ENCODE measurements around the gene NMNAT2. TPM values are rescaled to one million over a fixed set of nuclear protein-coding genes. Genes with fewer than 3 reads are reported as not detected.
A peak's percentile ranks its signal among the peaks of the same experiment; 100 is the strongest.

Gene NMNAT2
- under 1 TPM in 4 of 6 donors, not detected in 2; 0.13 to 0.72 (median 0.17) TPM for total RNA-seq

DNA sequence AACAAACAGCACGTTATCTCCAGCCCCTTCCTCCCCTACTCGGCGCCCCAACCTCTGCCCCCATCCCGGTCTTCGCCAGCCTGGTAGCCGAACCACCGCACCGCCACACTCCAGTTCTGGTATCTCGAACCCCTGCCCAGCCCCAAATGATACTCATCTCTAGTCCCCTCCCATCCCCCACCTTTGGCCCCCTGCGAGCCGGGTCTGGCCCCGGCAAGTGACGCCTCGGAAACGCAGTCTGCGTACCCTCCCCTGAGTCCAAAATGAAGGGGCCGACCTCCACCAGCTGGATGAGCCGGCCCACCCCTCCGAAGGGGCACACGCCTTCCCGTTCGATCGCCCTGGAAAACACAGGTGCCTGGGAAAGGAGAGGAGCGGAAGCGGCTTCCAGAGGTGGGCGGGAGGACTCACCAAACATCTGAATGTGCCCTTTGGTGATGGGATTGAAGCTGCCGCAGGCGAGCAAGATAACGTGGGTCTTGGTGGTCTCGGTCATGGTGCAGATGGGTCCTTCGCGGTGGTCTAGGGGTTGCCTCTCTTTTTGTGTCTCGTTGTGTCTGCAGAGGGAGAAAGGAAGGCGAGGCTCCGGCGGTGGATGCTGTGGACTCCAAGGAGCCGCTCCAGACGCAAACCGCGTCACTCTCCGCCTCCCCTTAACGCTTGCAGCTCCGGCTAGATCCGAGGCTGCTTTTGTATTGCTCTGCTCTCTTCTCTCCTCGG, at the start of gene NMNAT2:
NMNAT2 (minus strand) TSS at position 609 of the 720 bp plus-strand sequence; CDS start at position 496, 113 bp downstream.
- no peaks in the 10 kb centered on the region for H3K36me3 ChIP-seq
- H3K27ac ChIP-seq, result no peak within 1 kb of the TSS
- 2 to 5% methylated on average over 29 to 39 of the region's 45 CpGs for WGBS, 2 donors
- DNase-seq (peak in 1 of 2 donors; percentile 66), ATAC-seq (ENCODE audit: low FRiP score in 2 of 2) (peak; percentile 56 to 59)
- peaks cover 18 to 25% (median 19%) of the 10 kb centered on the region in 4 donors for H3K4me1 ChIP-seq
- no peaks in the 10 kb centered on the region for H3K9me3 ChIP-seq
- TF ChIP-seq POLR2A (IDR thresholded peaks at IDR 0.05) (no peak), POLR2AphosphoS5 (IDR thresholded peaks at IDR 0.05) (no peak), EP300 (IDR thresholded peaks at IDR 0.05) (no peak)
- TF ChIP-seq, protein P1, sequence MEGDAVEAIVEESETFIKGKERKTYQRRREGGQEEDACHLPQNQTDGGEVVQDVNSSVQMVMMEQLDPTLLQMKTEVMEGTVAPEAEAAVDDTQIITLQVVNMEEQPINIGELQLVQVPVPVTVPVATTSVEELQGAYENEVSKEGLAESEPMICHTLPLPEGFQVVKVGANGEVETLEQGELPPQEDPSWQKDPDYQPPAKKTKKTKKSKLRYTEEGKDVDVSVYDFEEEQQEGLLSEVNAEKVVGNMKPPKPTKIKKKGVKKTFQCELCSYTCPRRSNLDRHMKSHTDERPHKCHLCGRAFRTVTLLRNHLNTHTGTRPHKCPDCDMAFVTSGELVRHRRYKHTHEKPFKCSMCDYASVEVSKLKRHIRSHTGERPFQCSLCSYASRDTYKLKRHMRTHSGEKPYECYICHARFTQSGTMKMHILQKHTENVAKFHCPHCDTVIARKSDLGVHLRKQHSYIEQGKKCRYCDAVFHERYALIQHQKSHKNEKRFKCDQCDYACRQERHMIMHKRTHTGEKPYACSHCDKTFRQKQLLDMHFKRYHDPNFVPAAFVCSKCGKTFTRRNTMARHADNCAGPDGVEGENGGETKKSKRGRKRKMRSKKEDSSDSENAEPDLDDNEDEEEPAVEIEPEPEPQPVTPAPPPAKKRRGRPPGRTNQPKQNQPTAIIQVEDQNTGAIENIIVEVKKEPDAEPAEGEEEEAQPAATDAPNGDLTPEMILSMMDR (IDR thresholded peaks at IDR 0.05), result no peak
- peak within 1 kb of the TSS in 3 of 4 donors; percentile 9 to 28 (median 22) for H3K4me3 ChIP-seq
- H3K27me3 ChIP-seq, result peaks cover 0 to 26% (median 11%) of the 10 kb centered on the region in 4 donors

DNA sequence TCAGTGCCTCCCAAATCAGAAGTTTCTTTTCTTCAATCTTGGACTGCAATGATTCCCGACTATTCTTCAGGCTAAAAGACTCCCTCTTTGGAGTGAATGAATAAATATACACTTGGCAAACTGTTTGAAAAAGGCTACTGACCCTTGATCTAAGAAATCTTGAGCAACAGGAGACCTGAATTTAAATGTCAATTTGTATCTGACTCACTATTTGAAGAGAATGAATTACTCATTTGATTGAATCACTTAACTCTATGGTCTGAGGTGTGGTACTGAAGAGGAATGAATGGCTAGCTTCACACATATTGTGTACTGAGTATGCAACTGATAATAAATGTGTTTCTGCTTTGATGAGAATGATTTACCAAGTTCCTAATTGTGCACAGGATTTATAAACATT, 49.5 kb upstream of the NMNAT2 start:
- Histone ChIP-seq H3K9me3 (no peaks in the 10 kb centered on the region), H3K27ac (no peak overlapping the region), H3K36me3 (no peaks in the 10 kb centered on the region), H3K4me1 (peaks cover 0 to 6% (median 0%) of the 10 kb centered on the region in 4 donors), H3K4me3 (no peak overlapping the region), H3K27me3 (no peaks in the 10 kb centered on the region)
- WGBS, 2 donors, result 40 to 68% methylated on average over 1 of the region's 1 CpG
- TF ChIP-seq EP300 (IDR thresholded peaks at IDR 0.05) (no peak), POLR2AphosphoS5 (IDR thresholded peaks at IDR 0.05) (no peak), POLR2A (IDR thresholded peaks at IDR 0.05) (no peak)
- TF ChIP-seq, protein P1 (IDR thresholded peaks at IDR 0.05), result no peak
- DNase-seq, result no peak
- ATAC-seq (ENCODE audit: low FRiP score in 2 of 2), result no peak

DNA sequence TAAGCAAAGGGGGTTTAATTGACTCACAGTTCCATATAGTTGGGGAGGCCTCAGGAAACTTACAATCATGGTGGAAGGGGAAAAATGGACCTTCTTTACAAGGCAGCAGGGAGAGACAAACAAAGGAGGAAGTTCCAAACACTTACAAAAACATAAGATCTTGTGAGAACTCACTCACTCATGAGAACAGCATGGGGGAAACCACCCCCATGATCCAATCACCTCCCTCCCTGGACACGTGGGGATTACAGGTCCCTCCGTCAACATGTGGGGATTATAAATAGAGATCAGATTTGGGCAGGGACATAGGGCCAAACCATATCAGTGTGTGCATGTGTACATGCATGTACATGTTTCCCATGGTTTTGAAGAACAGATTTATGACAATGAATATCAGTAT, 48.6 kb upstream of the NMNAT2 start:
- H3K4me1 ChIP-seq, result peaks cover 0 to 6% (median 2%) of the 10 kb centered on the region in 4 donors
- TF ChIP-seq EP300 (IDR thresholded peaks at IDR 0.05) (no peak), POLR2AphosphoS5 (IDR thresholded peaks at IDR 0.05) (no peak), POLR2A (IDR thresholded peaks at IDR 0.05) (no peak)
- TF ChIP-seq, protein P1 (IDR thresholded peaks at IDR 0.05), result no peak
- no peaks in the 10 kb centered on the region for H3K36me3 ChIP-seq
- no peak for ATAC-seq (ENCODE audit: low FRiP score in 2 of 2)
- H3K27me3 ChIP-seq, result no peaks in the 10 kb centered on the region
- H3K4me3 ChIP-seq, result no peak overlapping the region
- WGBS, 2 donors, result 41 to 61% methylated on average over 2 of the region's 2 CpGs
- DNase-seq, result peak in 1 of 2 donors; percentile 26
- H3K9me3 ChIP-seq, result no peaks in the 10 kb centered on the region
- H3K27ac ChIP-seq, result no peak overlapping the region

DNA sequence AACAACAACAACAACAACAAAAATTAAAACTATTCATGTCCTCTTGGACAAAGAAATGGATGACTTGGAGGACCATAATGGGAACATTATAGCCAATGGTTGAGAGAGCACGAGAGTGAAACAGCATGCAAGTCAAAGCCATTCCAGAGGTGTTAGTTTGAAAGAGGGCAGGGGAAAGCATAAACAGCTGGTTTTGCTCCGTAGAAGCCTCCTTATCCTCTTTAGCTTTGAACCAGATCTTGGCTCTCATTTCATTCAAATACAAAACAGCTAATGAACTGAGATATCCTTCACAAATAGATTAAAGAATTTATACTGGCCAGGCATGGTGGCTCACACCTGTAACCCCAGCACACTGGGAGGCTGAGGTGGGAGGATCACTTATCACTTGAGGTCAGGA, 45.4 kb upstream of the NMNAT2 start:
- WGBS, 2 donors, result 63 to 81% methylated on average over 2 of the region's 2 CpGs
- Histone ChIP-seq H3K27ac (no peak overlapping the region), H3K36me3 (no peaks in the 10 kb centered on the region), H3K4me1 (peaks cover 6 to 10% (median 6%) of the 10 kb centered on the region in 4 donors), H3K4me3 (no peak overlapping the region), H3K9me3 (no peaks in the 10 kb centered on the region), H3K27me3 (no peaks in the 10 kb centered on the region)
- DNase-seq (no peak), ATAC-seq (ENCODE audit: low FRiP score in 2 of 2) (no peak)
- TF ChIP-seq POLR2AphosphoS5 (IDR thresholded peaks at IDR 0.05) (no peak), EP300 (IDR thresholded peaks at IDR 0.05) (no peak), POLR2A (IDR thresholded peaks at IDR 0.05) (no peak)
- TF ChIP-seq, protein P1 (IDR thresholded peaks at IDR 0.05), result no peak

Measured in upper lobe of left lung (tissue), 6 donors.